ENCODE data around the gene PREX1. TPM values are rescaled to one million over a fixed set of nuclear protein-coding genes. Genes with fewer than 3 reads are reported as not detected.

Gene PREX1
- total RNA-seq, 1 experiment from 2014 or later, result 36.0 TPM

DNA sequence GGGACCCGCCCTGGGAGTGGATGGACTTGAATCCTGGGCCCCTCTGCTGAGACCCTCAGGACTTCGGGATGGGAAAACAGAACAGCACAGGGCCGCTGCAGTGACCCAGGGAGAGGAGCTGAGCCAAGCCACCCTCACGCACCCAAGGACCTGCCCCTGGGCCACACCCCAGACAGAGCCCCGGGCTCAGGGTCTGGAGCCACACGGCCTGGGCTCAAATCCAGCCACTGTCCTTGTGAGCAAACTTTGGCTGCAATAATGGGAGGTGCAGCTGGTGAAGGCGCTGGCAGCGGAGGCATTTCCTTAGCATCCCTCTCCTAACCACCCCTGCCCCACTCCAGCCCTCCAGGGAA, 207.7 kb downstream of the PREX1 start:
- no peaks in the 10 kb centered on the region for H3K27me3 ChIP-seq (ENCODE audit: control insufficient read depth, insufficient read depth, low read length)
- H3K4me3 ChIP-seq (ENCODE audit: insufficient read depth, low read depth, low read length), result no peak overlapping the region
- DNase-seq, result no peak
- no peaks in the 10 kb centered on the region for H3K36me3 ChIP-seq (replicated peaks; ENCODE audit: control insufficient read depth, insufficient read depth, low read length)

DNA sequence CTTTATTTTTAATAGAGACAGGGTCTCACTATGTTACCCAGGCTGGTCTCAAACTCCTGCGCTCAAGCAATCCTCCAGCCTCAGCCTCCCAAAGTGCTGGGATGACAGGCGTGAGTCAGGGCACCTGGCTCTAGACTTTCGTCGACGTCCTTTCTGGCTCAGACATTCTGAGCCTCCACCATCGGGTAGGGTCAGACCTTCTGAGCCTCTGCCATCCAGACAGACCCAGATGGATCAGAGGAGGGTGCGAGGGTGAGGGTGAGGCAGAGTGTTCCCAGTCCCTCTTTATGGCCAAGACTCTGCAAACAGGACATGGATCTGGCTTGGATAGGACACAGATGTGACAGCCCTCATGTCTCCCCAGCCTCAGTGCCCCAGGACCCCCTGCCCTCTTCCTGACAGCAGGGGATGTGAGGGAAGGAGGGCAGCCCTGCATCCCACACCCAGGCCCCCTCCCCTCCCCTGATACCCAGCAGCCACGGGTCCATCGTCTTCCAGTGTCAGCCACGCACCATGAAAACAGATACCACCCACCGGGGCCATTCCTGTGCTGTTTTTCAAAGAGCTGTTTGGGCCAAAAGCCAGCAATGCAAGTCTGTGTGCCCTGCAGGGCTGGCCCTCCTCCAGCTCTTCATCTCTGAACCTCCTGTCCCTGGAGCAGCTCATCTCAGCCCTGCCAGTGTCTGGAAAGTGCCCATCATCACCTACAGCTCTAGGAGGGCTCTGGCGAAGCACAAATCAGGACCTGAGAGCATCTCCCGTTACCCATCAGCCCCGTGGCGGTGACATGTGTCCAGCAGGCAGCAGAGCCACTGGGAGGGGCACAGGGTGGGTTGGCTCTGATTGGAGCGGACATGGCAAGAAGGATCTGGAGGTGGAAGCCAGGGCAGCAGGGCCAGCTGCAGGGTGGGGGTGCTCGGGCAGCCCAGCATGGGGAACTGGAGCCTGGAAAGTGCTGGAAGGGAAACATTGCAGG, 208.4 kb downstream of the PREX1 start:
- Histone ChIP-seq H3K4me3 (ENCODE audit: insufficient read depth, low read depth, low read length) (no peak overlapping the region), H3K36me3 (replicated peaks; ENCODE audit: control insufficient read depth, insufficient read depth, low read length) (no peaks in the 10 kb centered on the region), H3K27me3 (ENCODE audit: control insufficient read depth, insufficient read depth, low read length) (no peaks in the 10 kb centered on the region)
- no peak for DNase-seq

DNA sequence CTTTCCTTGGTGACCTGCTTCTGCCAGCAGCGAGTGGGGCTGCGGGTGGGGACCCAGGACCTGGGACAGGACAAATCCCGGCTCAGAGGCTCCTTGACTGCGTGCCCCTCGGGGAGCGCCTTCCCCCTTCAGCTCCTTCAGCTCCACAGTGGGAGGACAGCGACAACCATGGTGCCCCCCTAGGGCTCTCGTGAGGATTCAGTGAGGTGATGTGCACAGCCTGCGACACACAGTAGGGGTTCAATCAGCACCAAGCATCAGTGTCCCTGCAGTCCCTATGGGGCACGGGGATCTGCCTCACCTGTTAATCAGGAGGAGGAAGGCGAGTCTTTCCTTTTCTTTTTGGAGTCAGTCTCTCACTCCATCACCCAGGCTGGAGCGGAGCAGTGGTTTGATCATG, 209.2 kb downstream of the PREX1 start:
- Histone ChIP-seq H3K36me3 (replicated peaks; ENCODE audit: control insufficient read depth, insufficient read depth, low read length) (no peaks in the 10 kb centered on the region), H3K27me3 (ENCODE audit: control insufficient read depth, insufficient read depth, low read length) (no peaks in the 10 kb centered on the region), H3K4me3 (ENCODE audit: insufficient read depth, low read depth, low read length) (no peak overlapping the region)
- no peak for DNase-seq

DNA sequence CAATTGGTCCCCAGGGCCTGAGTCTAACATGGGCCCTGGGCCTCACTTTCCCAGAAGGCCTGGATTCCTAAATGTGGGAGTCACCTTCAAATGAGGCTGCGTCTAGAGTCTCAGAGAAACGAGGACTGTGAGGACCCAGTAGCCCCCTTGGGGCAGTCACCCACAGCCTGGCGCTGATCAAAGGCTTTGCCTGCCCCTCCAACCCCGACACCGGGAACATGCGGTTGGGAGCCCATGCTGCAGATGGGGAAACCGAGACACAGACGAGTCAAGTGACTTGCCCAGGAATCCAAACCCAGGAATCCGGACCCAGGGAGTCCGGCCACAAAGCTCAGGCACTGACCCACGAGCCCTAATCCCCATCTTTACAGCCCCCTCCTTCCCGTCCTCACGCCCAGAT, 209.7 kb downstream of the PREX1 start:
- no peak for DNase-seq
- Histone ChIP-seq H3K27me3 (ENCODE audit: control insufficient read depth, insufficient read depth, low read length) (no peaks in the 10 kb centered on the region), H3K4me3 (ENCODE audit: insufficient read depth, low read depth, low read length) (no peak overlapping the region)

DNA sequence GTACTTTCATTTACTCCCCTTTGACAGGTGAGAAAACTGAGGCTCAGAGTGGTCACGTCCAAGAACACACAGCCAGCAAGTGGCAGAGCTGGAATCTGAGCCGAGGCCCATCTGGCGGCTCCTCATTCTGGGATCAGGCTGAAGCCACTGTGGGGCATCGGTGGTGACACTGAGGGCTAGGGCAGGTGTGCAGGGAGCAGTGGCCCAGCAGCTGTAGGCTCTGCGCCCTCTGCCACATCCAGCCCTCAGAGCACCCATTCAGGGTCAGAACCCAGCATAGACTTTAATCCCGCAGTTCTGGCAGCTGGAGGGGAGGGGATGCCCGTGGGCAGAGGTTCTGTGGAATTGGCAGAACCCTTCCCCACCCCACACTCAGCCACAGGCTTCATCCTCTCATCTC, 210.3 kb downstream of the PREX1 start:
- DNase-seq, result no peak
- Histone ChIP-seq H3K4me3 (ENCODE audit: insufficient read depth, low read depth, low read length) (no peak overlapping the region), H3K27me3 (ENCODE audit: control insufficient read depth, insufficient read depth, low read length) (no peaks in the 10 kb centered on the region), H3K36me3 (replicated peaks; ENCODE audit: control insufficient read depth, insufficient read depth, low read length) (no peaks in the 10 kb centered on the region)

More for the DNA sequence above, 209.7 kb downstream of the PREX1 start:
- H3K36me3 ChIP-seq (replicated peaks; ENCODE audit: control insufficient read depth, insufficient read depth, low read length), result no peaks in the 10 kb centered on the region

DNA sequence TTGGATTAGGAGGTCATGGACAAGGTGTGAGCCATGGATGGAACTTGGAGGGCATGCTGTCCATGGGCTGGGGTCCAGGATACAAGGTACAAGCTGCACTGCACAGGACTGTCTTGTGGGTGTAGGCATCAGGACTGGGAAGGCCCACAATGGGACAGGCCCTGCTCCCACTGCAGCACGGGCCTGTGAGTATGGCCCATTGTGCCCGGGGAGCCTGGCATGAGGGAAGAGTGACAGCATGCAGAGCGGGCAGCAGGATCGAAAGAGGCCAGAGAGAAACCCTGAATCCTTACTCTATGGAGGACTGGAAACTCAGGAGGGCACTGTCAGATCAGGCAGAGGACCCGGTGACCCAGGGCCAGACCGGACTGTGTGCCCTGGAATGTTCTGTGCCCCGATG, 211.3 kb downstream of the PREX1 start:
- Histone ChIP-seq H3K27me3 (ENCODE audit: control insufficient read depth, insufficient read depth, low read length) (no peaks in the 10 kb centered on the region), H3K4me3 (ENCODE audit: insufficient read depth, low read depth, low read length) (no peak overlapping the region), H3K36me3 (replicated peaks; ENCODE audit: control insufficient read depth, insufficient read depth, low read length) (no peaks in the 10 kb centered on the region)
- no peak for DNase-seq

DNA sequence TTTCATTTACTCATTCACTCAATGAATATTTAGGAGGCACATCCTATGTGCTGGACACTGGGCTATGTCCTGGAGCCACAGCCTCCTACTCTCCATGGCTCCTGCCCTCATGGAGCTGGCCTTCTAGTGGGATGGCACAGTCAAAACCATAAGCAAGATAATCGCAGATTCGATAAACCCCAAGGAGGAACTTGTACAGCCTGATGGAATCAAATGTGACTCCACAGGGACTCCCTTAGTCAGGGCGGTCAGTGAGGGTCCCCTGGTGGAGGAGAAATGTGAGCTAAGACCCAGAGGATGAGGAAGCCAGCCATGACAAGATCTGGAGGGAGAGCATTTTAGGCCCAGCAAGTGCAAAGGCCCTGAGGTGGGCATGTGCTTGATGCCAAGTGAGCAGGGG, 211.9 kb downstream of the PREX1 start:
- Histone ChIP-seq H3K27me3 (ENCODE audit: control insufficient read depth, insufficient read depth, low read length) (no peaks in the 10 kb centered on the region), H3K36me3 (replicated peaks; ENCODE audit: control insufficient read depth, insufficient read depth, low read length) (no peaks in the 10 kb centered on the region), H3K4me3 (ENCODE audit: insufficient read depth, low read depth, low read length) (no peak overlapping the region)
- DNase-seq, result no peak

DNA sequence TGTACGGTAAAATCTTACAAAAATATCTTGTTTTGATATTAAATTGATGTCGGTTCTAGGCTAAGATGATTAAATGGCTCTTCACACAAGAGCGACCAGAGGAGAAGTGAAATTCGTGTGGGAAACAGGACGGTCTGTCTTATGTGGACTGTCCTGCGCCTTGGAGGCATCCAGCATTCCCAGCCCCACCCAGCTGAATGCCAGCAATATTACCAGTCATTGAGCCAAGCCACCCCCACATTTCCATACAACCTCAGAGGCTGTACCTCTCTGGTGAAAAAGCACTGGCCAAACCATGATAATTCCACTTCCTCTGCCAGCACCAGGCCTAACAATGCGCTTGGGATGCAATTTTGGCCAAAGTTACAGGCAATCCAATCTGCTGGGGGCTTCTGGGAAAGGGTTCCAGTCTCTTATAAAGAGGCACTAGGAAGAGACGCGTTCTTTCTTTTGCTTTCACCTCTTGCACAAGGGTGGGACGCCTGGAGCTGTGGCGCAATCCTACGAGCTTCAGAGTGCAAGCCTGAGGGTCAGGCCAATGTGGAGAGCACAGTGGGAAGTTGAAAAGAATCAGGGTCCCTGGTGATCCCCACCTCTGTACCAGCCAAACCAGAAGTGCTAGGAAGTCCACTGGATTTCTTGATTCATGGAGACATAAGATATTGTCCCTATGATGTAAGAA, 213.1 kb downstream of the PREX1 start:
- Histone ChIP-seq H3K27me3 (ENCODE audit: control insufficient read depth, insufficient read depth, low read length) (no peaks in the 10 kb centered on the region), H3K4me3 (ENCODE audit: insufficient read depth, low read depth, low read length) (no peak overlapping the region), H3K36me3 (replicated peaks; ENCODE audit: control insufficient read depth, insufficient read depth, low read length) (no peaks in the 10 kb centered on the region)
- DNase-seq, result no peak

DNA sequence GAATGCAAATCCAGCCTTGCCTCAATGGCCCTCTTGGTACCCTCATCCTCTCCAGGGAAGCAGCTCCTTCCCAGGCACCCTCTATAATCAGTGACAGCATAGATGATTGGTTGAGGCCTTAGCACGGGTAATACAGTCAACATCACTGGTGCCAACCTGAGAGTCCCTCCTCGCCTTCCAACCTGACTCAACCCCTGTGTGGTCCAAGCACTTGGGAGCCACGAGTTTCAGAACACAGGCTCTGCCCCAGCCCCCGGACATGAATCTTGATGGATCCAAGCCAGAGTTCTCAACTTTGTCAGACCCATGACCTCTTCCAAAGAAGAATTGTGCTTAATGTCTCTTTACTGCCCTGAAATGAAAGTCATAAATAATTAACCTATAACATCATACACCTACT, 213.9 kb downstream of the PREX1 start:
- no peak for DNase-seq
- Histone ChIP-seq H3K4me3 (ENCODE audit: insufficient read depth, low read depth, low read length) (no peak overlapping the region), H3K27me3 (ENCODE audit: control insufficient read depth, insufficient read depth, low read length) (no peaks in the 10 kb centered on the region), H3K36me3 (replicated peaks; ENCODE audit: control insufficient read depth, insufficient read depth, low read length) (no peaks in the 10 kb centered on the region)

DNA sequence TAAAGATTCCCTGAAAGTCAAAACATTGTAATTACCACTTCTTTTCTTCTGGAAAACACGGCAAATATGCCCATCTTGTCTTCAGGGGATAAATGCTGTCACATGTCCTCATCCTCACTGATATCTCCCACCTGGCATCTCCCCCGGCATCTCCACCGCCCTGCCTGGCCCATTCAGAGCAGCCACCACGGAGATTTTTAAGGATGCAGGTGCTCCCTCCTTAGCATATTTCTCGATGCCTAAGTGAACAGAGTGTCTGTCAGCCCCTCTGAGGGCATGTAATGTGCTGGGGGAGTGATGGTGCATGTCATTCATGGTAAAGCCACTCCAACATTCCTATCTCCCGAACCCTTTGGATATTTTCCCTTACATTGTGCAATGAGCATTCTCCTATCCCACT, 215.5 kb downstream of the PREX1 start:
- Histone ChIP-seq H3K36me3 (replicated peaks; ENCODE audit: control insufficient read depth, insufficient read depth, low read length) (no peaks in the 10 kb centered on the region), H3K27me3 (ENCODE audit: control insufficient read depth, insufficient read depth, low read length) (no peaks in the 10 kb centered on the region), H3K4me3 (ENCODE audit: insufficient read depth, low read depth, low read length) (no peak overlapping the region)
- DNase-seq, result no peak

DNA sequence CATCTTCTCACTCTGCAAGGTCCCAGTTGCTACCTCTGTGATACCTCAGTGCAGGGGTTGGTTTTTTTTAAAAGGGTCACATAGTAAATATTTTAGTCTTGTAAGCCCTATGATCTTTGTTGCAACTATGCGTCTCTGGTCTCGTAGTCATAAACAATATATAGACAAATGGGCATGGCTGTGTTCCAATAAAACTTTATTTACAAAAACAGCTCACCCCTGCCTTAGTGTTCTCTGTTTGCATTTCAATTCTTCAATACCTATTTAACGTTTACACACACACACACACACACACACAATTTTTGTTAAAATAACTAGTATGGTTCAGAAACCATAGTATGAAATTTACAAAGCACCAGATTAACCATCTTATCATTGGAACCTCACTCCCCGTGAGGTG, 216.8 kb downstream of the PREX1 start:
- DNase-seq, result no peak
- Histone ChIP-seq H3K27me3 (ENCODE audit: control insufficient read depth, insufficient read depth, low read length) (no peaks in the 10 kb centered on the region), H3K36me3 (replicated peaks; ENCODE audit: control insufficient read depth, insufficient read depth, low read length) (no peaks in the 10 kb centered on the region), H3K4me3 (ENCODE audit: insufficient read depth, low read depth, low read length) (no peak overlapping the region)

DNA sequence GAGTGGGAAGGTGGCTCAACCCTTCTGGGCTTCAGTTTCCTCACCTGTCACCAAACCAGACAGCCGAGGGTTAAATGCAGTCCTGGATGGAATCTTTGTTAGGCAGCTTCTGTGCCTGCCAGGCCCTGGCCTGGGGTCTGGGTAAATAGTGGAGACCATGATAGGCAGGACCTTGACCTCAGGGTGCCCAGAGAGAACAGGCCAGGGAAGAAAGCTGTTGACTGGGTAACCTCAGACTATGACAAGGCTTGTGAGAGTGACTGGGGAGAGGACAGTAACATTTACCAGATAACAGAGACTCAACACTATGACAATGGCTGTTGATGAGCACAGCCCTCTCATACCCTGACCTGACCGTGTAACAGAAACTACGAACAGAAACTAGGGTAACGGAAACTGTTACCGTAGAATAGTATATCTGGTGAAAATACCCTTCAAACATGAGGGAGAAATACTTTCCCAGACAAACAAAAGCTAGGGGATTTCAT, 218.3 kb downstream of the PREX1 start:
- DNase-seq, result no peak
- Histone ChIP-seq H3K36me3 (replicated peaks; ENCODE audit: control insufficient read depth, insufficient read depth, low read length) (no peaks in the 10 kb centered on the region), H3K27me3 (ENCODE audit: control insufficient read depth, insufficient read depth, low read length) (no peaks in the 10 kb centered on the region), H3K4me3 (ENCODE audit: insufficient read depth, low read depth, low read length) (no peak overlapping the region)

DNA sequence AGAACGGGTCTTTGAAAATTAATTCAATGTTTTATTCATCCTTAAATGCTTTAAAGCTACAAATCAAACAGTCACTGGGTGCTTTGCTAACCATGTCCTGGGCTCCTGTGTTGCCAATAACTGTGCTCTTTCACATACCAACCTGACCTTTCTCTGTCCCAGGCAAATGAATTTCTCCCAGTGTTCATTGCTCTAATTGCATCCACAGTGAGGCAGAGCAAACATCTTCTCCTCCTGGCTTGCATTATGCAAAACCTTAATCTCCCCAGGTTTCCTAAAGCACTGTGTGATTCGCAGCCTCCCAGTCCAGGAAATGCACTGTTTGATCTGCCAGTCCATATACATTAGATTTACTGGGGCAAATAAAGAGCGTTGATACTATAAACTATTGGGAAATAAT, 219.0 kb downstream of the PREX1 start:
- Histone ChIP-seq H3K4me3 (ENCODE audit: insufficient read depth, low read depth, low read length) (no peak overlapping the region), H3K36me3 (replicated peaks; ENCODE audit: control insufficient read depth, insufficient read depth, low read length) (no peaks in the 10 kb centered on the region), H3K27me3 (ENCODE audit: control insufficient read depth, insufficient read depth, low read length) (no peaks in the 10 kb centered on the region)
- DNase-seq, result no peak

DNA sequence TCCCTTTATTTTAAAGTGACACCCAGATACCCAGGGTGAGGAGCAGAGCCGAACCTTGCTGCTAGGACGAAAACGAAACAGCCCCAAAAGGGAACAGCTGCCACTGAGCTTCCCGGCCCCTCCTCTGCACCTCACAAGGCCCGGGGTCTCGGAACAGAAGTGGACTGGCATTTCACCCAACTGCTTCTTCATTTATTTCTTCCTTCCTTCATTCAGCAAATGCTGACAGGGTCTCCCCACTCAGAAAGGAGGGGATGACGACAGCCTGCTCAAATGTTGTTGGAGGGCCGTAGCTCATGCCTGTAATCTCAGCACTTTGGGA, 220.3 kb downstream of the PREX1 start:
- Histone ChIP-seq H3K36me3 (replicated peaks; ENCODE audit: control insufficient read depth, insufficient read depth, low read length) (no peaks in the 10 kb centered on the region), H3K27me3 (ENCODE audit: control insufficient read depth, insufficient read depth, low read length) (no peaks in the 10 kb centered on the region), H3K4me3 (ENCODE audit: insufficient read depth, low read depth, low read length) (no peak overlapping the region)
- DNase-seq, result no peak

DNA sequence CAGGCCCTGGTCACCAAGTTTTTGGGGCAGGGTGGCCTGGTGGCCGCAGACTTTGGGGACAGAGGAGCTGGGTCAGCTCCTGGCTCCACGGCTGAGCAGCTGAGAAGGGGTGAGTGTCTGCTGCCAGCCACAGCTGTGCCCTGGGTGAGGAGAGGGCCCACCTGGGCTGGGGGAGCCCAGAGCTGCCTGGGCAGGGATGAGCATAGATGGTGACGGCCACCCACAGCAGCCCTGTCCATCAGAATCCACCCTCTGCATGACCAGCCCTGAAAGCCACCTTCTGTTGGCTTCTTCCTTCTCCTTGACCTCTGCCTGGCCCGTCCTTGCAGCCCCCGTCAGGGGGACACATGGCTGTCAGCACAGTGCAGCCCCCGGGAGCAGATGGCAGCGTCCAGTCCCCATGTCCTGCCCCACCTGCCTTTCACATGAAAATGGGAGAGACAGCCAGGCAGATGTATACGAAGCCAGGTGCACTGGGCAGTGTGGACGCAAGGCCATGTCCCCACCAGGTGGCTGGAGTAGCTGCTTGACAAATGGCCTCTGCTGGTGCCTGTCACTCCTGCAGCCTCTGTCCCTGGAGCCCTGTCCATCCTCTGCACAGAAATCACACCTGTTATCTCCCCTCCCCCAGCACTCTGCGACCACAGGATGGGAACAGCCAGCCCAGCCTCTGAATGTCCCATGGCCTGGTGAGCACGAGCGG, 220.8 kb downstream of the PREX1 start:
- Histone ChIP-seq H3K36me3 (replicated peaks; ENCODE audit: control insufficient read depth, insufficient read depth, low read length) (no peaks in the 10 kb centered on the region), H3K4me3 (ENCODE audit: insufficient read depth, low read depth, low read length) (no peak overlapping the region), H3K27me3 (ENCODE audit: control insufficient read depth, insufficient read depth, low read length) (no peaks in the 10 kb centered on the region)
- no peak for DNase-seq

Data from H7 (cell line).